ENCODE measurements around the gene PDE4D.
"Not testable (repeated sequence)": the region's sequence is repeated elsewhere in the genome, so short reads cannot be mapped to it uniquely, and the experiment has no call there.

The PDE4D gene

GRCh38 chr5:59755476-59755875 lies 138.1 kb downstream of the PDE4D start:
- Histone ChIP-seq H3K27ac (ENCODE audit: low read length) (no peak overlapping the region), H2AFZ (ENCODE audit: low read length) (no peak overlapping the region), H3K4me2 (ENCODE audit: low read depth, low read length) (no peak overlapping the region), H3K9me3 (replicated peaks; ENCODE audit: insufficient read depth, low read length) (no peaks in the 10 kb centered on the region), H3K9me2 (replicated peaks; ENCODE audit: insufficient read depth, low read length) (no peaks in the 10 kb centered on the region), H3K27me3 (replicated peaks; ENCODE audit: insufficient read depth, low read length) (no peaks in the 10 kb centered on the region), H3K79me2 (ENCODE audit: low read length) (no peaks in the 10 kb centered on the region), H4K20me1 (ENCODE audit: insufficient read depth, low read length) (no peaks in the 10 kb centered on the region), H3K4me3 (ENCODE audit: low read length) (no peak overlapping the region), H3F3A (ENCODE audit: insufficient read depth, low read length) (no peaks in the 10 kb centered on the region), H3K9ac (ENCODE audit: low read length) (no peak overlapping the region), H3K36me3 (replicated peaks; ENCODE audit: insufficient read depth, low read length) (no peaks in the 10 kb centered on the region), H3K4me1 (ENCODE audit: low read length) (peaks cover 4% of the 10 kb centered on the region)
- TF ChIP-seq, protein P1, sequence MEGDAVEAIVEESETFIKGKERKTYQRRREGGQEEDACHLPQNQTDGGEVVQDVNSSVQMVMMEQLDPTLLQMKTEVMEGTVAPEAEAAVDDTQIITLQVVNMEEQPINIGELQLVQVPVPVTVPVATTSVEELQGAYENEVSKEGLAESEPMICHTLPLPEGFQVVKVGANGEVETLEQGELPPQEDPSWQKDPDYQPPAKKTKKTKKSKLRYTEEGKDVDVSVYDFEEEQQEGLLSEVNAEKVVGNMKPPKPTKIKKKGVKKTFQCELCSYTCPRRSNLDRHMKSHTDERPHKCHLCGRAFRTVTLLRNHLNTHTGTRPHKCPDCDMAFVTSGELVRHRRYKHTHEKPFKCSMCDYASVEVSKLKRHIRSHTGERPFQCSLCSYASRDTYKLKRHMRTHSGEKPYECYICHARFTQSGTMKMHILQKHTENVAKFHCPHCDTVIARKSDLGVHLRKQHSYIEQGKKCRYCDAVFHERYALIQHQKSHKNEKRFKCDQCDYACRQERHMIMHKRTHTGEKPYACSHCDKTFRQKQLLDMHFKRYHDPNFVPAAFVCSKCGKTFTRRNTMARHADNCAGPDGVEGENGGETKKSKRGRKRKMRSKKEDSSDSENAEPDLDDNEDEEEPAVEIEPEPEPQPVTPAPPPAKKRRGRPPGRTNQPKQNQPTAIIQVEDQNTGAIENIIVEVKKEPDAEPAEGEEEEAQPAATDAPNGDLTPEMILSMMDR (IDR thresholded peaks at IDR 0.05; ENCODE audit: low read length): no peak
- TF ChIP-seq EZH2 (optimal IDR thresholded peaks at IDR 0.05; ENCODE audit: low read depth, low read length) (no peak), EZH2phosphoT487 (IDR thresholded peaks at IDR 0.05; ENCODE audit: low read length) (no peak)
- no peak for DNase-seq

DNA sequence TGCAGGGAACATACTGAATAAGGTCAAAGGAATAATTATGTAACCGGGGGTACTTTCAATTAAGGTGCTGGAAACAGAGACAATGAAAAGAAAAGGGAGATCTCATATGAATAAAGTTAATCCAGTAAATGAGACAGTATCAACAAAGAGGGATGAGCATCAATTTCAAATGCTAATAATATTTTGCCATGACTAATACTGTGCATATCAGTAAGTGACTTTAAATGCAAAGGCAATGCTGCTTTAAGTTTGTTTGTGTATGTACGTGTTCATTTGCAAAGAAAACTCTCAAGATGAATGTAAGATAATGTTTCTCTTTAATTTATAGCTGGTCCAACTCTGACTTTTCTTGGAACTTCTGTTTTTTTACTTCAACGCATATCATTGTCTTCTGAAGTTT lies 139.9 kb downstream of the PDE4D start:
- H3K4me2 ChIP-seq (ENCODE audit: low read depth, low read length): no peak overlapping the region

DNA sequence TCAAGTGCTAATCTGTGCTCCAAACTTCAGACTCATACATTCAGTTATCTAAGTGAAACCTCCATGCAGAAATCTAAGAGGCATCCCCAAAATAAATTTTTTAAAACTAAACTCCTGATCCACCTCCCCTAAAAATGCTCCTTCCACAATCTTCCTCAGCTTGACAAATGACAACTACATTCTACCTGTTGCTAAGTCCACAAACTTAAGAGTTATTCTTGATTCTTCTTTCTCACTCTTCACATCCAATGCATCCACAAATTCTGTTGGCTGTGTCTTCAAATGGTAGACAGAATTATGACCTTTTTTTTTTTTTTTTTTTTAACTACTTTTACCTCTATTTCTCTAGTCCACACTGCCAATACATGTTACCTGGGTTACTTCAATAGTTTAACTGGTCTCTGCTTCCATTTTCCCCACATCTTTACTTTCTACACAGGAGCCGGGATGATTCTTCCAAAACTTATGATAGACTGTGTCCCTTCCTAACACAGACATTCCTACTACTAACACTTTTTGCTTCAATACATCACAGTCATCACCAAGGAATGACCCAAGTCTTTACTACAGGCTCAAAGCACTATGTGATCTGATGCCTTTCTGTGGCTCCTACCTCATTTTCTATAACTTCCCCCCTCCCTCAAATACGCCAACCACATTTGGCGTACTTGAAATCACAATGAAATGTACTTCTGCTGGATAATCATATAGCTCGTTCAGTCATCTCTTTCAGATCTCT lies 143.6 kb downstream of the PDE4D start:
- Histone ChIP-seq H3K27me3 (replicated peaks; ENCODE audit: insufficient read depth, low read length) (no peaks in the 10 kb centered on the region), H3K4me1 (ENCODE audit: low read length) (peaks cover 4% of the 10 kb centered on the region), H3K9me3 (replicated peaks; ENCODE audit: insufficient read depth, low read length) (no peaks in the 10 kb centered on the region), H3K9ac (ENCODE audit: low read length) (no peak overlapping the region), H2AFZ (ENCODE audit: low read length) (no peak overlapping the region), H3F3A (ENCODE audit: insufficient read depth, low read length) (no peaks in the 10 kb centered on the region), H3K79me2 (ENCODE audit: low read length) (no peaks in the 10 kb centered on the region), H3K4me3 (ENCODE audit: low read length) (no peak overlapping the region), H3K36me3 (replicated peaks; ENCODE audit: insufficient read depth, low read length) (no peaks in the 10 kb centered on the region), H4K20me1 (ENCODE audit: insufficient read depth, low read length) (no peaks in the 10 kb centered on the region), H3K4me2 (ENCODE audit: low read depth, low read length) (no peak overlapping the region), H3K9me2 (replicated peaks; ENCODE audit: insufficient read depth, low read length) (no peaks in the 10 kb centered on the region), H3K27ac (ENCODE audit: low read length) (no peak overlapping the region)
- DNase-seq: no peak
- TF ChIP-seq, protein P1 (IDR thresholded peaks at IDR 0.05; ENCODE audit: low read length): no peak
- TF ChIP-seq EZH2 (optimal IDR thresholded peaks at IDR 0.05; ENCODE audit: low read depth, low read length): no peak
- TF ChIP-seq EZH2phosphoT487 (IDR thresholded peaks at IDR 0.05; ENCODE audit: low read length): no peak

More for the DNA sequence above, 139.9 kb downstream of the PDE4D start:
- Histone ChIP-seq H3K9ac (ENCODE audit: low read length) (no peak overlapping the region), H3K36me3 (replicated peaks; ENCODE audit: insufficient read depth, low read length) (no peaks in the 10 kb centered on the region), H3K4me1 (ENCODE audit: low read length) (peaks cover 4% of the 10 kb centered on the region), H4K20me1 (ENCODE audit: insufficient read depth, low read length) (no peaks in the 10 kb centered on the region), H3K4me3 (ENCODE audit: low read length) (no peak overlapping the region), H3K27ac (ENCODE audit: low read length) (no peak overlapping the region), H3F3A (ENCODE audit: insufficient read depth, low read length) (no peaks in the 10 kb centered on the region), H3K27me3 (replicated peaks; ENCODE audit: insufficient read depth, low read length) (no peaks in the 10 kb centered on the region), H3K79me2 (ENCODE audit: low read length) (no peaks in the 10 kb centered on the region), H3K9me2 (replicated peaks; ENCODE audit: insufficient read depth, low read length) (no peaks in the 10 kb centered on the region), H2AFZ (ENCODE audit: low read length) (no peak overlapping the region), H3K9me3 (replicated peaks; ENCODE audit: insufficient read depth, low read length) (no peaks in the 10 kb centered on the region)
- DNase-seq: no peak
- TF ChIP-seq, protein P1 (IDR thresholded peaks at IDR 0.05; ENCODE audit: low read length): no peak
- no peak for TF ChIP-seq EZH2phosphoT487 (IDR thresholded peaks at IDR 0.05; ENCODE audit: low read length)

GRCh38 chr5:59748036-59748663 lies 145.4 kb downstream of the PDE4D start:
- H3K4me2 ChIP-seq (ENCODE audit: low read depth, low read length); H2AFZ ChIP-seq (ENCODE audit: low read length); DNase-seq; H3K9me2 ChIP-seq (replicated peaks; ENCODE audit: insufficient read depth, low read length); H3K4me1 ChIP-seq (ENCODE audit: low read length); H3K9ac ChIP-seq (ENCODE audit: low read length); H3K9me3 ChIP-seq (replicated peaks; ENCODE audit: insufficient read depth, low read length); H3K79me2 ChIP-seq (ENCODE audit: low read length); H3K27me3 ChIP-seq (replicated peaks; ENCODE audit: insufficient read depth, low read length); H3F3A ChIP-seq (ENCODE audit: insufficient read depth, low read length); H3K4me3 ChIP-seq (ENCODE audit: low read length); H3K36me3 ChIP-seq (replicated peaks; ENCODE audit: insufficient read depth, low read length); H3K27ac ChIP-seq (ENCODE audit: low read length); H4K20me1 ChIP-seq (ENCODE audit: insufficient read depth, low read length): not testable (repeated sequence)

All from MM.1S (cell line).